ENCODE results near the gene MAP2K1.

The MAP2K1 gene

GRCh38 chr15:66413579-66413978 is 26.9 kb downstream of the MAP2K1 start:
- no peak for TF ChIP-seq CTCF (IDR thresholded peaks at IDR 0.05)
- no peak overlapping the region for H3K4me3 ChIP-seq
- no peak for DNase-seq (ENCODE audit: low spot score)
- H3K27ac ChIP-seq, result no peak overlapping the region

DNA sequence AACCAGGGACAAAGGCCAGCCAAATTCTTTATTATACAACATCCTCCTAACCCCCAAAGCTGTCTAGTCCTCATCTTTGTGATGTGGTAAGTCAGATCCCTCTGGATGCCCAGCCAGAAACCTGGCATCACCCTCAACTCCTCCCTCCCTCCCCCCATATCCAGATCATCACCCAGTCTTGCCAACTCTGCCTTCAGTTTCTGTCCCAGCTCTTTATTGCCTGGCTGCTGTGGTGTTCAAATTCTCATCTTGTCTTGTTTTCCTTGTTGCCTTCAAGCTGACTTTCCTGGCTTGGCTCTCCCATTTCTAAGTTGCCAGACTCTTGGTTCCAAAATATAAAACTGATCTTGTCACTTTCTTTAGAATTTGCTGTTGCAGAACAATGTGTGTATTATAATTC is 28.6 kb downstream of the MAP2K1 start:
- DNase-seq (ENCODE audit: low spot score), result no peak
- H3K27ac ChIP-seq, result no peak overlapping the region
- TF ChIP-seq CTCF (IDR thresholded peaks at IDR 0.05), result no peak
- H3K4me3 ChIP-seq, result no peak overlapping the region

DNA sequence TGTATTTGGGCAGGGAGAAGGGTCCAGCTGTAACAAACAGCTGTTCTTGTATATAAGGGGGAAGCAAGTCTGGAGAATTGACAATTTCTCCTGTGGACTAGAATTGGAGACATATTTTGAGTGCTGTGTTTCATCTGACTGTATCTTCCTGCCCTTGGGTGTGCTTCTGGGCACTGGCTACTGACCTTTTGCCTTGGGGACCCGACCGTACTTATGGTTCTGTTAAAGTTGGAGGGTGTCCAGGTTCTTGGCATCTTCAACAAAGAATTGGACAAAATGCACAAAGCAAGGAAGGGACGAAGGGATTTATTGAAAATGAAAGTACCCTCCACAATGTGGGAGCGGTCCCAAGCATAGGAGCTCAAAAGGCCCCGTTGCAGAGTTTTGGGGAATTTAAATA is 31.0 kb downstream of the MAP2K1 start:
- H3K27ac ChIP-seq, result no peak overlapping the region
- peak overlapping the region; percentile 21 for H3K4me3 ChIP-seq
- TF ChIP-seq CTCF (IDR thresholded peaks at IDR 0.05), result no peak
- no peak for DNase-seq (ENCODE audit: low spot score)

DNA sequence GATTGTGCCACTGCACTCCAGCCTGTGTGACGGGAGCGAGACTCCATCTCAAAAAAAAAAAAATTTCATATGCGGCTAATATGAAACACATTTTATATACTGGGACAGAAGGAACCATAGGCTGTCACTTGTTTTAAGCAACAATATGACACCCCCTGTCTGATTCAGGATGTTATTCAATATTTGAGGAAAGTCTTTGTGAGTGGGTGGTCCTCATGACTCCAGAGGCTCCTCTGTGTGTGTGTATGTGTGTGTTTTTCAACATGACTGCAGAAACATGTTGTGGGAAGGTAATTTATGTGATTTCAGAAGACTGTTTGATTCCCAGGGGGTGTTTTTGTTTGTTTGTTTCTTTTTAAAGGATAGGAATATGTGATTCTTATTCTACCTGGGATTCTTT is 32.8 kb downstream of the MAP2K1 start:
- no peak for TF ChIP-seq CTCF (IDR thresholded peaks at IDR 0.05)
- DNase-seq (ENCODE audit: low spot score), result no peak
- Histone ChIP-seq H3K4me3 (no peak overlapping the region), H3K27ac (no peak overlapping the region)

GRCh38 chr15:66422347-66422746 is 35.6 kb downstream of the MAP2K1 start:
- DNase-seq (ENCODE audit: low spot score), result no peak
- no peak for TF ChIP-seq CTCF (IDR thresholded peaks at IDR 0.05)
- Histone ChIP-seq H3K27ac (no peak overlapping the region), H3K4me3 (no peak overlapping the region)

- Histone ChIP-seq H3K27ac (no peak overlapping the region), H3K4me3 (no peak overlapping the region)
- DNase-seq (ENCODE audit: low spot score), result no peak
- no peak for TF ChIP-seq CTCF (IDR thresholded peaks at IDR 0.05)
Observed at GRCh38 chr15:66423149-66423548, 36.4 kb downstream of the MAP2K1 start.

GRCh38 chr15:66424963-66425612 is 38.4 kb downstream of the MAP2K1 start:
- DNase-seq (ENCODE audit: low spot score), result no peak
- Histone ChIP-seq H3K4me3 (no peak overlapping the region), H3K27ac (no peak overlapping the region)
- no peak for TF ChIP-seq CTCF (IDR thresholded peaks at IDR 0.05)

Data from coronary artery (tissue), 2 donors.